ENCODE results near the gene TOLLIP. TPM values are rescaled to one million over a fixed set of nuclear protein-coding genes. Genes with fewer than 3 reads are reported as not detected.

Gene TOLLIP
- total and polyA plus RNA-seq, 2 of the 4 experiments (the other 2 are of a cell fraction) = 19.7 to 42.9 TPM

- Histone ChIP-seq H4K8ac (ENCODE audit: low read depth in 2 of 2, low read length in 2 of 2) (no peak overlapping the region), H3K4me2 (ENCODE audit: low read depth, low read length) (no peak overlapping the region), H3K9me1 (ENCODE audit: insufficient read depth, low read length) (no peaks in the 10 kb centered on the region), H2BK120ac (ENCODE audit: low read depth, low read length) (no peak overlapping the region), H4K20me1 (ENCODE audit: insufficient read depth, low read length) (no peaks in the 10 kb centered on the region), H3K4ac (ENCODE audit: low read depth, low read length) (no peak overlapping the region), H2BK20ac (ENCODE audit: low read depth, low read length) (no peak overlapping the region), H2AK5ac (ENCODE audit: low read depth, low read length) (no peak overlapping the region), H3K36me3 (ENCODE audit: control insufficient read depth, insufficient read depth, low read length) (no peaks in the 10 kb centered on the region), H2BK15ac (ENCODE audit: low read depth, low read length) (no peak overlapping the region), H3K27ac (ENCODE audit: insufficient read depth, low read length) (no peak overlapping the region), H3K14ac (replicated peaks; ENCODE audit: low read depth, low read length) (no peak overlapping the region), H2AFZ (replicated peaks; ENCODE audit: low read length, poor library complexity) (no peak overlapping the region), H4K5ac (ENCODE audit: low read depth, low read length) (no peak overlapping the region), H3K4me3 (ENCODE audit: insufficient read depth, low read depth, low read length) (no peak overlapping the region), H4K91ac (ENCODE audit: insufficient read depth, low read depth, low read length) (no peak overlapping the region), H3K9ac (ENCODE audit: low read depth, low read length) (no peak overlapping the region), H3K79me1 (ENCODE audit: low read depth in 1 of 2, low read length in 2 of 2) (no peaks in the 10 kb centered on the region), H3K56ac (ENCODE audit: extremely low read depth, insufficient read depth, low read length) (no peak overlapping the region), H3K9me3 (ENCODE audit: control insufficient read depth, insufficient read depth, low read length) (no peaks in the 10 kb centered on the region), H2AK9ac (replicated peaks; ENCODE audit: low read depth, low read length, poor library complexity) (no peak overlapping the region), H2BK5ac (ENCODE audit: low read depth, low read length, poor library complexity, severe bottlenecking) (no peak overlapping the region), H3K27me3 (ENCODE audit: control insufficient read depth, insufficient read depth, low read length) (peaks cover 30% of the 10 kb centered on the region), H3K4me1 (ENCODE audit: control insufficient read depth, insufficient read depth, low read length) (peaks cover 5% of the 10 kb centered on the region), H3K23ac (ENCODE audit: low read depth, low read length) (no peak overlapping the region), H3K18ac (ENCODE audit: low read depth, low read length) (no peak overlapping the region)
- ChIA-PET CTCF (no interaction called here), POLR2A (ENCODE audit: unreplicated experiment) (no interaction called here)
- DNase-seq (no peak), ATAC-seq (ENCODE audit: low read depth) (no peak)
- TF ChIP-seq RAD21 (IDR thresholded peaks at IDR 0.05; ENCODE audit: low read length) = no peak
- no peak for TF ChIP-seq POLR2A (IDR thresholded peaks at IDR 0.05; ENCODE audit: low read depth, low read length)
- TF ChIP-seq MAFK (IDR thresholded peaks at IDR 0.05; ENCODE audit: low read depth, low read length) = no peak
- TF ChIP-seq SMC3 (IDR thresholded peaks at IDR 0.05; ENCODE audit: low read depth, low read length) = no peak
- no peak for TF ChIP-seq RFX5 (IDR thresholded peaks at IDR 0.05; ENCODE audit: low read depth, low read length)
- no peak for TF ChIP-seq ELK1 (IDR thresholded peaks at IDR 0.05; ENCODE audit: borderline replicate concordance, low read depth, low read length)
- TF ChIP-seq CHD1 (IDR thresholded peaks at IDR 0.05; ENCODE audit: low read depth, low read length) = no peak
- no peak for TF ChIP-seq CEBPB (IDR thresholded peaks at IDR 0.05; ENCODE audit: low read depth, low read length)
- TF ChIP-seq RCOR1 (IDR thresholded peaks at IDR 0.05; ENCODE audit: insufficient replicate concordance, low read length) = no peak
- TF ChIP-seq CTCF (conservative IDR thresholded peaks at IDR 0.05; ENCODE audit: low read depth, low read length) = no peak
- no peak for TF ChIP-seq NFE2L2 (IDR thresholded peaks at IDR 0.05; ENCODE audit: low read depth, low read length)
- TF ChIP-seq MAZ (IDR thresholded peaks at IDR 0.05; ENCODE audit: borderline replicate concordance, low read depth, low read length) = no peak
- no peak for TF ChIP-seq FOS (IDR thresholded peaks at IDR 0.05; ENCODE audit: low read depth, low read length)
- no peak for TF ChIP-seq USF2 (IDR thresholded peaks at IDR 0.05; ENCODE audit: low read depth, low read length)
- TF ChIP-seq BHLHE40 (IDR thresholded peaks at IDR 0.05; ENCODE audit: low read depth, low read length) = no peak
- no peak for TF ChIP-seq MXI1 (IDR thresholded peaks at IDR 0.05; ENCODE audit: borderline replicate concordance, low read depth, low read length)
- intact Hi-C loops (cut with micrococcal nuclease) = no loop called here
- no TSS peak for BruUV-seq (replicated peaks)
- WGBS, 2 experiments (ENCODE audit: extremely low coverage in 2 of 2, insufficient read length in 1 of 2) = 73% methylated on average over 24 of the region's 32 CpGs; no CpG with 5 or more reads in 1 of the 2 experiments
- dilution Hi-C loops (cut with HindIII; ENCODE audit: low sequenced_read_pairs, unreplicated experiment) = no loop called here
- in situ Hi-C loops (cut with MboI; ENCODE audit: low sequenced_read_pairs) = no loop called here
Observed at GRCh38 chr11:1354125-1354938, 44.9 kb upstream of the TOLLIP start.

All from IMR-90 (cell line).